B cell (primary cell): ENCODE data around the gene SMCO2. TPM values are rescaled to one million over a fixed set of nuclear protein-coding genes. Genes with fewer than 3 reads are reported as not detected.

ENCODE experiments used
- ATAC-seq: fragments of 200-7000 bp; cut with Tn5 transposase; one replicate; pipeline ENCODE4 v1.10.0; 2021; ENCODE audit warnings: low read depth, mild to moderate bottlenecking, moderate number of reproducible peaks, moderate library complexity
- CTCF ChIA-PET: fragments of 350-600 bp; sonication (Branson Sonifier 250); formaldehyde crosslinking; loops from one replicate; lab custom pipeline; 2021; ENCODE audit warnings: antibody characterized with exemption, inconsistent platforms; lab: Charles Lee
- POLR2A ChIA-PET: fragments of 350-600 bp; sonication (Branson Sonifier 250); formaldehyde crosslinking; loops from one replicate; lab custom pipeline; 2021; ENCODE audit warnings: antibody characterized with exemption; lab: Charles Lee
- DNase-seq: peaks from one replicate; pipeline ENCODE4 v3.0.0; 2013
- H2AFZ ChIP-seq: 2 replicates; pipeline ENCODE4 v1.6.1; 2012; ENCODE audit warnings: mild to moderate bottlenecking, low read depth, low read length; ENCODE audit not compliant: insufficient read depth, poor library complexity, severe bottlenecking
- H3K27ac ChIP-seq, 2 donors: 1 replicate in 1 of 2; 2 replicates in 1 of 2; pipeline ENCODE4 v1.5.1; 2012 to 2013; ENCODE audit warnings: low read length in 2 of 2, mild to moderate bottlenecking in 2 of 2, moderate library complexity in 1 of 2
- H3K27me3 ChIP-seq, 4 experiments: fragments of 200-600 bp in 1 of 4; sonication (generic) in 1 of 4; replicated peaks in 1 of 4; 1 replicate in 2 of 4; 2 replicates in 2 of 4; pipeline versions ENCODE4 v1.6.1 to v1.7.0; 2013 to 2016; ENCODE audit warnings: low read length in 3 of 4, mild to moderate bottlenecking in 2 of 4, mixed read lengths in 1 of 4, moderate library complexity in 1 of 4; ENCODE audit not compliant: insufficient read depth in 4 of 4, control insufficient read depth in 3 of 4; ENCODE audit errors: control extremely low read depth in 1 of 4
- H3K36me3 ChIP-seq, 2 experiments: replicated peaks in 1 of 2; 1 replicate in 1 of 2; 2 replicates in 1 of 2; pipeline versions ENCODE4 v1.6.1 to v1.7.1; 2013; ENCODE audit warnings: low read length in 1 of 2; ENCODE audit not compliant: insufficient read depth in 2 of 2, control insufficient read depth in 1 of 2; ENCODE audit errors: control extremely low read depth in 1 of 2, extremely low read depth in 1 of 2
- H3K4me1 ChIP-seq, 2 donors: fragments of 200-600 bp in 1 of 2; sonication (generic) in 1 of 2; 1 replicate in 1 of 2; 2 replicates in 1 of 2; pipeline versions ENCODE4 v1.5.1 to v1.6.1; 2013 to 2017; ENCODE audit warnings: low read length in 2 of 2; ENCODE audit not compliant: control insufficient read depth in 2 of 2, insufficient read depth in 2 of 2
- H3K4me2 ChIP-seq: replicated peaks from 2 replicates; pipeline ENCODE3; 2012; ENCODE audit warnings: mild to moderate bottlenecking, low read depth, low read length; ENCODE audit not compliant: poor library complexity, severe bottlenecking
- H3K4me3 ChIP-seq, 5 experiments: fragments of 200-600 bp in 1 of 5; sonication (generic) in 1 of 5; 1 replicate in 3 of 5; 2 replicates in 2 of 5; pipeline versions ENCODE4 v1.5.1 to v1.7.0; 2011 to 2016; ENCODE audit warnings: low read length in 4 of 5, mild to moderate bottlenecking in 4 of 5, low read depth in 2 of 5, control low read depth in 1 of 5, moderate library complexity in 1 of 5; ENCODE audit not compliant: insufficient read depth in 1 of 5; ENCODE audit errors: control extremely low read depth in 1 of 5, extremely low read depth in 1 of 5
- H3K79me2 ChIP-seq: fragments of 200-600 bp; sonication (generic); one replicate; pipeline ENCODE4 v1.6.0; 2016; ENCODE audit warnings: low read length; ENCODE audit not compliant: control insufficient read depth, insufficient read depth
- H3K9ac ChIP-seq: fragments of 200-600 bp; sonication (generic); 2 replicates; pipeline ENCODE4 v1.6.1; 2017; ENCODE audit warnings: mild to moderate bottlenecking, low read length, moderate library complexity
- H3K9me3 ChIP-seq, 3 donors: one replicate each; pipeline versions ENCODE4 v1.6.1 to v1.7.1; 2013; ENCODE audit warnings: low read length in 2 of 3; ENCODE audit not compliant: control insufficient read depth in 2 of 3, insufficient read depth in 1 of 3; ENCODE audit errors: control extremely low read depth in 1 of 3
- H4K20me1 ChIP-seq: 2 replicates; pipeline ENCODE4 v1.6.0; 2012; ENCODE audit warnings: mild to moderate bottlenecking, low read length; ENCODE audit not compliant: insufficient read depth, control insufficient read depth, poor library complexity, severe bottlenecking
- H3K27ac Mint-ChIP-seq: one replicate; pipeline ENCODE4 v1.8.0; 2021; ENCODE audit warnings: mixed read lengths
- H3K27me3 Mint-ChIP-seq: one replicate; pipeline ENCODE4 v1.8.0; 2021; ENCODE audit warnings: mixed read lengths
- H3K4me1 Mint-ChIP-seq: one replicate; pipeline ENCODE4 v1.8.0; 2021; ENCODE audit warnings: mixed read lengths
- H3K4me3 Mint-ChIP-seq: one replicate; pipeline ENCODE4 v1.8.0; 2021; ENCODE audit warnings: mixed read lengths
- H3K9me3 Mint-ChIP-seq: one replicate; pipeline ENCODE4 v1.8.0; 2022; ENCODE audit warnings: mixed read lengths; ENCODE audit not compliant: insufficient read depth
- EZH2 ChIP-seq: IDR thresholded peaks from 2 replicates; pipeline ENCODE4 v1.6.1; 2012; ENCODE audit warnings: borderline replicate concordance, low read depth, mild to moderate bottlenecking, moderate library complexity, low read length; ENCODE audit not compliant: insufficient read depth, poor library complexity, severe bottlenecking
- WGBS: methylation state at CpG from one replicate; pipeline ENCODE4 v1.1.5; 2013; ENCODE audit warnings: missing lambda C conversion rate; ENCODE audit not compliant: insufficient coverage; 5-methylcytosine and 5-hydroxymethylcytosine counted together
- intact Hi-C: fragments of 100-400 bp; cut with micrococcal nuclease; formaldehyde crosslinking; loops from one replicate; pipeline ENCODE4 v1.10.0; 2022
- polyA plus RNA-seq: library from polyadenylated mRNA; depleted of rRNA; stranded (reverse); fragments of >200 nt; gene quantifications from 2 replicates; pipeline ENCODE4 v1.2.3, GENCODE V29; 2012
- total RNA-seq, 2 donors: library from RNA; stranded (reverse); fragments of 120-200 nt in 1 of 2; gene quantifications; 1 replicate in 1 of 2; 2 replicates in 1 of 2; pipeline versions ENCODE4 v1.2.3 to v1.2.4, GENCODE V29; 2013 to 2022
- TF ChIP-seq, protein P1 (sequence below): fragments of 200-600 bp; IDR thresholded peaks from one replicate; pipeline ENCODE4 v1.8.0; 2022; ENCODE audit warnings: antibody characterized with exemption, mild to moderate bottlenecking

The SMCO2 gene
- total and polyA plus RNA-seq, 2 donors (not counting 1 experiment from before 2014, with no cell fraction given): 0.15 TPM; not detected in 1

GRCh38 chr12:27499377-27499776, 52.8 kb downstream of the SMCO2 start:
- Histone ChIP-seq H3K4me3 (no peak overlapping the region), H3K27ac (no peak overlapping the region), H3K4me1 (no peaks in the 10 kb centered on the region), H3K9me3 (no peaks in the 10 kb centered on the region), H2AFZ (no peak overlapping the region), H3K79me2 (no peaks in the 10 kb centered on the region), H3K9ac (no peak overlapping the region), H3K36me3 (no peaks in the 10 kb centered on the region), H3K27me3 (no peaks in the 10 kb centered on the region), H3K4me2 (no peak overlapping the region), H4K20me1 (no peaks in the 10 kb centered on the region)
- no CpG with 5 or more reads among the region's 3 CpGs for WGBS
- ChIA-PET POLR2A (no interaction called here), CTCF (no interaction called here)
- ATAC-seq: no peak
- Mint-ChIP-seq H3K9me3 (no peaks in the 10 kb centered on the region), H3K4me3 (no peak overlapping the region), H3K4me1 (no peaks in the 10 kb centered on the region), H3K27ac (no peak overlapping the region), H3K27me3 (peaks cover 19% of the 10 kb centered on the region)
- TF ChIP-seq, protein P1, sequence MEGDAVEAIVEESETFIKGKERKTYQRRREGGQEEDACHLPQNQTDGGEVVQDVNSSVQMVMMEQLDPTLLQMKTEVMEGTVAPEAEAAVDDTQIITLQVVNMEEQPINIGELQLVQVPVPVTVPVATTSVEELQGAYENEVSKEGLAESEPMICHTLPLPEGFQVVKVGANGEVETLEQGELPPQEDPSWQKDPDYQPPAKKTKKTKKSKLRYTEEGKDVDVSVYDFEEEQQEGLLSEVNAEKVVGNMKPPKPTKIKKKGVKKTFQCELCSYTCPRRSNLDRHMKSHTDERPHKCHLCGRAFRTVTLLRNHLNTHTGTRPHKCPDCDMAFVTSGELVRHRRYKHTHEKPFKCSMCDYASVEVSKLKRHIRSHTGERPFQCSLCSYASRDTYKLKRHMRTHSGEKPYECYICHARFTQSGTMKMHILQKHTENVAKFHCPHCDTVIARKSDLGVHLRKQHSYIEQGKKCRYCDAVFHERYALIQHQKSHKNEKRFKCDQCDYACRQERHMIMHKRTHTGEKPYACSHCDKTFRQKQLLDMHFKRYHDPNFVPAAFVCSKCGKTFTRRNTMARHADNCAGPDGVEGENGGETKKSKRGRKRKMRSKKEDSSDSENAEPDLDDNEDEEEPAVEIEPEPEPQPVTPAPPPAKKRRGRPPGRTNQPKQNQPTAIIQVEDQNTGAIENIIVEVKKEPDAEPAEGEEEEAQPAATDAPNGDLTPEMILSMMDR: no peak
- no peak for TF ChIP-seq EZH2
- intact Hi-C loops: no loop called here
- DNase-seq: no peak

GRCh38 chr12:27500546-27500945, 54.0 kb downstream of the SMCO2 start:
- CTCF ChIA-PET: no interaction called here

More at GRCh38 chr12:27500546-27500945, 54.0 kb downstream of the SMCO2 start:
- 67% methylated on average over 1 of the region's 3 CpGs for WGBS
- H3K9ac ChIP-seq: no peak overlapping the region
- intact Hi-C loops: no loop called here
- no peak overlapping the region for H2AFZ ChIP-seq
- ATAC-seq (no peak), DNase-seq (no peak)
- Mint-ChIP-seq H3K27ac (no peak overlapping the region), H3K4me3 (no peak overlapping the region), H3K4me1 (no peaks in the 10 kb centered on the region), H3K27me3 (peaks cover 19% of the 10 kb centered on the region), H3K9me3 (no peaks in the 10 kb centered on the region)
- no peaks in the 10 kb centered on the region for H4K20me1 ChIP-seq
- no peaks in the 10 kb centered on the region for H3K27me3 ChIP-seq
- H3K4me2 ChIP-seq: no peak overlapping the region
- POLR2A ChIA-PET: no interaction called here
- H3K79me2 ChIP-seq: no peaks in the 10 kb centered on the region
- H3K27ac ChIP-seq: no peak overlapping the region
- no peaks in the 10 kb centered on the region for H3K36me3 ChIP-seq
- H3K4me1 ChIP-seq: no peaks in the 10 kb centered on the region
- no peak overlapping the region for H3K4me3 ChIP-seq
- no peak for TF ChIP-seq EZH2
- TF ChIP-seq, protein P1: no peak
- no peaks in the 10 kb centered on the region for H3K9me3 ChIP-seq
